OCI-LY3 (cell line): Measurements from ENCODE around the gene IGFBP6.

ENCODE experiments used
- EZH2phosphoT487 ChIP-seq: fragments of 200-600 bp; shearing (Covaris generic); IDR thresholded peaks from 2 replicates; pipeline ENCODE4 v1.6.1; 2018; ENCODE audit warnings: antibody characterized with exemption, mixed run types, low read depth
- TF ChIP-seq, protein P1 (sequence below): fragments of 200-600, 300-600 bp; sonication (generic); IDR thresholded peaks from 2 replicates; pipeline ENCODE4 v1.5.1; 2014; ENCODE audit warnings: antibody characterized with exemption, low read length, low read depth

DNA sequence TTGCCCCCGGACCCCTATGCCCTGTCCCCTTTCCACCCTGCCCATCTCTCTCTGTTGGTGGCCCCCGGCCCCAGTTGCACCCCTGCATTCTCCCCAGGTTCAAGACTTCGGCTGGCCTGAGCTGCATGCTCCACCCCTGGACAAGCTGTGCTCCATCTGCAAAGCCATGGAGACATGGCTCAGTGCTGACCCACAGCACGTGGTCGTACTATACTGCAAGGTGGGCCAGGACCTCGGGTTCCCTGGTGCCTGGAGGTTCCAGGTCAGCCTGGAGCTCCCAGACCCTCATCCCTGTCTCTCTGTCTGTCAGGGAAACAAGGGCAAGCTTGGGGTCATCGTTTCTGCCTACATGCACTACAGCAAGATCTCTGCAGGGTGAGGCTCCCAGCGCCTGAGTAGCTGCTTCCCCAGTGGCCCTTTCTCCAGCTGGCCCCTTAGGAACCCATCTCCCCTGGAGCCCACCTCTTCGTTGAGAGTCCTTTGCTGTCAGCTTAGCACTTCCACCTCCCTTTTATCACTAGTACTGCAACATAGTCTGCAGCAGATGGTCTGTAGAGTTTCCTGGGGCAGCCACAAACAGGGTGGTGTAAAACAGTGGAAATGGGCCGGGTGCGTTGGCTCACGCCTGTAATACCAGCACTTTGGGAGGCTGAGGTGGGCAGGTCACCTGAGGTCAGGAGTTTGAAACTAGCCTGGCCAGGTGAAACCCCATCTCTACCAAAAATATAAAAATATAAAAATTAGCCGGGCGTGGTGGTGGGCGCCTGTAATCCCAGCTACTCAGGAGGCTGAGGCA is 41.8 kb upstream of the IGFBP6 start:
- TF ChIP-seq, protein P1, sequence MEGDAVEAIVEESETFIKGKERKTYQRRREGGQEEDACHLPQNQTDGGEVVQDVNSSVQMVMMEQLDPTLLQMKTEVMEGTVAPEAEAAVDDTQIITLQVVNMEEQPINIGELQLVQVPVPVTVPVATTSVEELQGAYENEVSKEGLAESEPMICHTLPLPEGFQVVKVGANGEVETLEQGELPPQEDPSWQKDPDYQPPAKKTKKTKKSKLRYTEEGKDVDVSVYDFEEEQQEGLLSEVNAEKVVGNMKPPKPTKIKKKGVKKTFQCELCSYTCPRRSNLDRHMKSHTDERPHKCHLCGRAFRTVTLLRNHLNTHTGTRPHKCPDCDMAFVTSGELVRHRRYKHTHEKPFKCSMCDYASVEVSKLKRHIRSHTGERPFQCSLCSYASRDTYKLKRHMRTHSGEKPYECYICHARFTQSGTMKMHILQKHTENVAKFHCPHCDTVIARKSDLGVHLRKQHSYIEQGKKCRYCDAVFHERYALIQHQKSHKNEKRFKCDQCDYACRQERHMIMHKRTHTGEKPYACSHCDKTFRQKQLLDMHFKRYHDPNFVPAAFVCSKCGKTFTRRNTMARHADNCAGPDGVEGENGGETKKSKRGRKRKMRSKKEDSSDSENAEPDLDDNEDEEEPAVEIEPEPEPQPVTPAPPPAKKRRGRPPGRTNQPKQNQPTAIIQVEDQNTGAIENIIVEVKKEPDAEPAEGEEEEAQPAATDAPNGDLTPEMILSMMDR: no peak
- no peak for TF ChIP-seq EZH2phosphoT487
